HCT116 (cell line): ENCODE data around the gene DCN. TPM values are rescaled to one million over a fixed set of nuclear protein-coding genes. Genes with fewer than 3 reads are reported as not detected.

Experiments used
- ATAC-seq: fragments of 200-7000 bp; cut with Tn5 transposase; 2 replicates; pipeline ENCODE4 v1.9.1; 2020; ENCODE audit warnings: mild to moderate bottlenecking, moderate library complexity
- BruUV-seq: library from RNA; stranded (reverse); fragments of 400-500 nt; replicated peaks from 2 replicates; lab custom pipeline; 2021; lab: Mats Ljungman, UMichigan
- CTCF ChIA-PET: fragments of 300-600 bp; sonication (Branson Sonifier 250); formaldehyde crosslinking; loops from one replicate; lab custom pipeline; 2021; ENCODE audit warnings: antibody characterized with exemption; lab: Charles Lee
- POLR2A ChIA-PET: fragments of 300-600, 350-600 bp; sonication (Branson Sonifier 250); formaldehyde crosslinking; loops from one replicate; lab custom pipeline; 2021; ENCODE audit warnings: antibody characterized with exemption; lab: Charles Lee
- RAD21 ChIA-PET, 2 experiments: fragments of 300-600 bp; sonication (Branson Sonifier 250); formaldehyde crosslinking; loops; one replicate each; lab custom pipeline; 2023; ENCODE audit warnings: low total read pairs in 2 of 2; ENCODE audit not compliant: uncharacterized antibody in 2 of 2, unreplicated experiment in 2 of 2, low non-redundant PET in 1 of 2; lab: Charles Lee
- DNase-seq: peaks from one replicate; pipeline ENCODE4 v3.0.0-alpha.2; 2010; ENCODE audit warnings: low read depth, low spot score
- H2AFZ ChIP-seq: fragments of 200-600 bp; shearing (Covaris generic), sonication (generic); 2 replicates; pipeline ENCODE4 v1.6.1; 2017; ENCODE audit warnings: low read depth, mixed run types, mixed read lengths, antibody characterized with exemption, low read length; ENCODE audit not compliant: poor library complexity, severe bottlenecking
- H3K27ac ChIP-seq: 2 replicates; pipeline ENCODE4 v1.5.1; 2012; ENCODE audit warnings: low read depth, low read length
- H3K27me3 ChIP-seq: fragments of 200-600 bp; sonication (generic); 2 replicates; pipeline ENCODE4 v1.6.1; 2016; ENCODE audit warnings: mixed run types, low read length, mixed read lengths; ENCODE audit not compliant: insufficient read depth
- H3K36me3 ChIP-seq, 2 experiments: fragments of 200-500 bp in 1 of 2; fragments of 200-600 bp in 1 of 2; sonication (Bioruptor generic) in 1 of 2; sonication (generic) in 1 of 2; 2 replicates each; pipeline versions ENCODE4 v1.5.1 to v1.6.1; 2014 to 2016; ENCODE audit warnings: low read length in 2 of 2, inconsistent platforms in 1 of 2, mixed read lengths in 1 of 2, mixed run types in 1 of 2; ENCODE audit not compliant: insufficient read depth in 2 of 2, control insufficient read depth in 1 of 2
- H3K4me1 ChIP-seq, 2 experiments: fragments of 200-600 bp in 1 of 2; sonication (generic) in 1 of 2; 2 replicates each; pipeline versions ENCODE4 v1.5.1 to v1.6.1; 2012 to 2017; ENCODE audit warnings: low read length in 2 of 2, inconsistent platforms in 1 of 2, mild to moderate bottlenecking in 1 of 2, mixed read lengths in 1 of 2, mixed run types in 1 of 2, moderate library complexity in 1 of 2; ENCODE audit not compliant: insufficient read depth in 2 of 2, control insufficient read depth in 1 of 2
- H3K4me2 ChIP-seq: fragments of 200-600 bp; sonication (generic); 2 replicates; pipeline ENCODE4 v1.6.1; 2017; ENCODE audit warnings: mixed run types, low read length, mixed read lengths
- H3K4me3 ChIP-seq, 2 experiments: fragments of 200-600 bp in 1 of 2; sonication (generic) in 1 of 2; replicated peaks in 1 of 2; 2 replicates each; pipeline ENCODE4 v1.5.1; 2011 to 2016; ENCODE audit warnings: low read length in 2 of 2, control low read depth in 1 of 2, low read depth in 1 of 2, mild to moderate bottlenecking in 1 of 2, mixed read lengths in 1 of 2, mixed run types in 1 of 2
- H3K79me2 ChIP-seq: fragments of 200-600 bp; sonication (generic); 2 replicates; pipeline ENCODE4 v1.6.1; 2017; ENCODE audit warnings: mild to moderate bottlenecking, mixed run types, low read length, moderate library complexity, mixed read lengths; ENCODE audit not compliant: insufficient read depth
- H3K9ac ChIP-seq: fragments of 200-600 bp; sonication (generic); 2 replicates; pipeline ENCODE4 v1.6.1; 2016; ENCODE audit warnings: low read length, mixed read lengths
- H3K9me2 ChIP-seq: fragments of 200-600 bp; sonication (generic), shearing (Covaris generic); 2 replicates; pipeline ENCODE4 v1.6.1; 2017; ENCODE audit warnings: mixed run types, mild to moderate bottlenecking, moderate library complexity; ENCODE audit not compliant: insufficient read depth
- H3K9me3 ChIP-seq, 2 experiments: fragments of 200-500 bp in 1 of 2; fragments of 200-600 bp in 1 of 2; sonication (Bioruptor generic) in 1 of 2; sonication (generic) in 1 of 2; 2 replicates each; pipeline ENCODE4 v1.6.1; 2014 to 2017; ENCODE audit warnings: low read length in 2 of 2, mixed read lengths in 2 of 2, inconsistent platforms in 1 of 2, low read depth in 1 of 2, mild to moderate bottlenecking in 1 of 2, mixed run types in 1 of 2, moderate library complexity in 1 of 2; ENCODE audit not compliant: control insufficient read depth in 1 of 2, insufficient read depth in 1 of 2
- H4K20me1 ChIP-seq: fragments of 200-600 bp; sonication (generic), shearing (Covaris generic); 2 replicates; pipeline ENCODE4 v1.6.1; 2017; ENCODE audit warnings: mixed run types, mild to moderate bottlenecking, moderate library complexity; ENCODE audit not compliant: insufficient read depth
- CBX3 ChIP-seq: IDR thresholded peaks from 2 replicates; pipeline ENCODE4 v1.6.1; 2012; ENCODE audit warnings: low read depth
- CEBPB ChIP-seq: IDR thresholded peaks from 2 replicates; pipeline ENCODE4 v1.6.1; 2012; ENCODE audit warnings: low read depth
- EGR1 ChIP-seq: IDR thresholded peaks from 2 replicates; pipeline ENCODE4 v1.6.1; 2012; ENCODE audit warnings: low read depth
- EZH2phosphoT487 ChIP-seq: fragments of 200-600 bp; IDR thresholded peaks from 2 replicates; pipeline ENCODE4 v1.6.1; 2018; ENCODE audit warnings: antibody characterized with exemption, borderline replicate concordance
- FOSL1 ChIP-seq: IDR thresholded peaks from 2 replicates; pipeline ENCODE4 v1.6.1; 2012; ENCODE audit warnings: low read depth
- JUND ChIP-seq: IDR thresholded peaks from 2 replicates; pipeline ENCODE4 v1.6.1; 2012
- POLR2A ChIP-seq: IDR thresholded peaks from 2 replicates; pipeline ENCODE4 v1.7.0; 2011; ENCODE audit warnings: borderline replicate concordance; ENCODE audit not compliant: insufficient read depth, insufficient read length; ENCODE audit errors: extremely low read depth
- POLR2AphosphoS5 ChIP-seq: IDR thresholded peaks from 2 replicates; pipeline ENCODE4 v1.6.1; 2011; ENCODE audit warnings: mild to moderate bottlenecking, low read depth, low read length, moderate library complexity
- RAD21 ChIP-seq: IDR thresholded peaks from 2 replicates; pipeline ENCODE4 v1.6.1; 2012; ENCODE audit warnings: low read depth, mild to moderate bottlenecking
- SIN3A ChIP-seq: IDR thresholded peaks from 2 replicates; pipeline ENCODE4 v1.6.1; 2012; ENCODE audit warnings: low read depth
- SP1 ChIP-seq: IDR thresholded peaks from 2 replicates; pipeline ENCODE4 v1.6.1; 2012; ENCODE audit warnings: low read depth
- SRF ChIP-seq: IDR thresholded peaks from 2 replicates; pipeline ENCODE4 v1.6.1; 2012; ENCODE audit warnings: low read depth
- TCF7L2 ChIP-seq: IDR thresholded peaks from 2 replicates; pipeline ENCODE4 v1.7.0; 2011; ENCODE audit warnings: borderline replicate concordance, inconsistent platforms; ENCODE audit not compliant: insufficient read depth, insufficient read length; ENCODE audit errors: extremely low read depth
- ZFX ChIP-seq: fragments of 450-650 bp; IDR thresholded peaks from 2 replicates; pipeline ENCODE4 v1.6.1; 2017
- ZNF274 ChIP-seq: fragments of 200-500 bp; sonication (Bioruptor generic); IDR thresholded peaks from 2 replicates; pipeline ENCODE4 v1.6.1; 2014; ENCODE audit warnings: mild to moderate bottlenecking, low read depth, low read length, inconsistent platforms
- intact Hi-C: fragments of 100-400 bp; cut with micrococcal nuclease; formaldehyde crosslinking; loops from 2 replicates; pipeline ENCODE4 v1.10.0; 2022
- total RNA-seq: library from RNA; stranded (reverse); gene quantifications from one replicate; pipeline ENCODE4 v1.2.1, GENCODE V29; 2021; ENCODE audit not compliant: unreplicated experiment
- TF ChIP-seq, protein P1 (sequence below): IDR thresholded peaks from 2 replicates; pipeline ENCODE4 v1.6.1; 2012
- TF ChIP-seq, protein P2 (sequence below), 3 experiments: fragments of 200-600 bp in 1 of 3; sonication (generic) in 1 of 3; IDR thresholded peaks in 2 of 3; conservative IDR thresholded peaks in 1 of 3; 2 replicates each; pipeline ENCODE4 v1.5.1; 2012 to 2017; ENCODE audit warnings: low read depth in 2 of 3, low read length in 2 of 3, antibody characterized with exemption in 1 of 3, borderline replicate concordance in 1 of 3, control low read depth in 1 of 3, mild to moderate bottlenecking in 1 of 3, mixed read lengths in 1 of 3, mixed run types in 1 of 3, moderate library complexity in 1 of 3; ENCODE audit not compliant: insufficient read depth in 1 of 3
- TF ChIP-seq, protein P3 (sequence below): IDR thresholded peaks from 2 replicates; pipeline ENCODE4 v1.6.1; 2011; ENCODE audit warnings: mild to moderate bottlenecking, low read length, moderate library complexity; ENCODE audit not compliant: insufficient replicate concordance; ENCODE audit errors: extremely low read depth

The DCN gene
- total RNA-seq, 1 experiment from 2014 or later, result 3.6 TPM

DNA sequence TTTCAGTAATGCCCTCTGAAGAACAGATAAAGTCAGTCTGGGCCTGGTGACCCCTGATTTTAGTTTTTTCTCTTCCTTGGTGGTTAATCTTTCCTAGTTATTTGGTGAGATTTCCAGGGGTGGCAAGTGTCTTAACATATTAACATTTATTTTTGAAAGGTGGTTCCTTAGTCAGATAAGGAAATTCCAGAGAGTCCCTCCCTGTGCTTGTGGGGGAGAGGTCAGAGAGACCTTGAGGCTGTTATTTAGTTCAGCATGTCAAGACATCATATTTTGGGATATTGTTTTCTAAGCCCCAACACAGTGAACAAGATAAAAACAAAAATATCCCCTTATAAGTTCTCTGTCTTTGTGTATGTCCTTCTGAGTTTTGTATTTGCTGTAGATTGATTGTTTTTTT lies 61.8 kb downstream of the DCN start:
- Histone ChIP-seq H3K9me2 (no peaks in the 10 kb centered on the region), H4K20me1 (no peaks in the 10 kb centered on the region), H2AFZ (no peak overlapping the region), H3K9ac (no peak overlapping the region), H3K9me3 (no peaks in the 10 kb centered on the region), H3K79me2 (no peaks in the 10 kb centered on the region), H3K27me3 (no peaks in the 10 kb centered on the region), H3K4me2 (no peak overlapping the region), H3K36me3 (no peaks in the 10 kb centered on the region), H3K27ac (no peak overlapping the region), H3K4me1 (no peaks in the 10 kb centered on the region), H3K4me3 (no peak overlapping the region)
- intact Hi-C loops, result no loop called here
- TF ChIP-seq CEBPB (no peak), POLR2A (no peak), EGR1 (no peak), ZNF274 (no peak), EZH2phosphoT487 (no peak)
- TF ChIP-seq, protein P1, sequence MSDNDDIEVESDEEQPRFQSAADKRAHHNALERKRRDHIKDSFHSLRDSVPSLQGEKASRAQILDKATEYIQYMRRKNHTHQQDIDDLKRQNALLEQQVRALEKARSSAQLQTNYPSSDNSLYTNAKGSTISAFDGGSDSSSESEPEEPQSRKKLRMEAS, result no peak
- TF ChIP-seq, protein P2, sequence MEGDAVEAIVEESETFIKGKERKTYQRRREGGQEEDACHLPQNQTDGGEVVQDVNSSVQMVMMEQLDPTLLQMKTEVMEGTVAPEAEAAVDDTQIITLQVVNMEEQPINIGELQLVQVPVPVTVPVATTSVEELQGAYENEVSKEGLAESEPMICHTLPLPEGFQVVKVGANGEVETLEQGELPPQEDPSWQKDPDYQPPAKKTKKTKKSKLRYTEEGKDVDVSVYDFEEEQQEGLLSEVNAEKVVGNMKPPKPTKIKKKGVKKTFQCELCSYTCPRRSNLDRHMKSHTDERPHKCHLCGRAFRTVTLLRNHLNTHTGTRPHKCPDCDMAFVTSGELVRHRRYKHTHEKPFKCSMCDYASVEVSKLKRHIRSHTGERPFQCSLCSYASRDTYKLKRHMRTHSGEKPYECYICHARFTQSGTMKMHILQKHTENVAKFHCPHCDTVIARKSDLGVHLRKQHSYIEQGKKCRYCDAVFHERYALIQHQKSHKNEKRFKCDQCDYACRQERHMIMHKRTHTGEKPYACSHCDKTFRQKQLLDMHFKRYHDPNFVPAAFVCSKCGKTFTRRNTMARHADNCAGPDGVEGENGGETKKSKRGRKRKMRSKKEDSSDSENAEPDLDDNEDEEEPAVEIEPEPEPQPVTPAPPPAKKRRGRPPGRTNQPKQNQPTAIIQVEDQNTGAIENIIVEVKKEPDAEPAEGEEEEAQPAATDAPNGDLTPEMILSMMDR (IDR thresholded peaks at IDR 0.05 in 2 of 3, conservative IDR thresholded peaks at IDR 0.05 in 1 of 3; ENCODE audit: borderline replicate concordance in 1 of 3, insufficient read depth in 1 of 3, low read depth in 2 of 3, low read length in 2 of 3), result no peak
- ATAC-seq (no peak), DNase-seq (no peak)
- RAD21 ChIA-PET, result no interaction called here
- BruUV-seq, result no TSS peak
- POLR2A ChIA-PET, result no interaction called here
- CTCF ChIA-PET, result interaction anchor here (1.1 kb wide), 1 partner anchor 12 kb away, joined by 3 read pairs; no protein-coding TSS in a partner anchor

DNA sequence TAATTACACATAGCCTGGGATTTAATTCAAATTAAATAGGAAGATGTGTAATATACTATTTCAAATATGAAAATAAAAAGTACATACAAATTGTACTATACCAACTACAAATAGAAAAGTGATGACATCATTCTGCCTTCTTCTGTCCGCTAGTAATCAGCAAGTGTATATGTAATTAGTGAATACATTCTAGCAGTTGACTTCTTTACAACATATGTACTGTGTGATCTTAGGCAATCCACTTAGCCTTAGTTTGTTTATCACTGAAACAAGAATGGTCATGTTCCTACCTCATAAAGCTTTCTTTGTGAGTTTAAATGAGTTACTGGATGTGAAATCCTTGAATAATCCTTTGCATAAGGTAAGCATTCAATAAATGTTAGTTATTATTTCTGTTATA lies 63.5 kb downstream of the DCN start:
- no peak for DNase-seq
- no peak overlapping the region for H3K9ac ChIP-seq
- H3K79me2 ChIP-seq, result no peaks in the 10 kb centered on the region
- intact Hi-C loops, result no loop called here
- no peak overlapping the region for H2AFZ ChIP-seq
- H3K4me3 ChIP-seq, result no peak overlapping the region
- no peak for ATAC-seq
- RAD21 ChIA-PET, result no interaction called here
- H3K27ac ChIP-seq, result no peak overlapping the region
- no peaks in the 10 kb centered on the region for H3K9me3 ChIP-seq
- no peaks in the 10 kb centered on the region for H3K4me1 ChIP-seq
- no peak overlapping the region for H3K4me2 ChIP-seq
- no TSS peak for BruUV-seq
- POLR2A ChIA-PET, result no interaction called here
- no peaks in the 10 kb centered on the region for H3K27me3 ChIP-seq
- H4K20me1 ChIP-seq, result no peaks in the 10 kb centered on the region
- CTCF ChIA-PET, result no interaction called here
- no peaks in the 10 kb centered on the region for H3K36me3 ChIP-seq
- TF ChIP-seq EZH2phosphoT487 (no peak), SIN3A (no peak), EGR1 (no peak), RAD21 (no peak), JUND (no peak), ZNF274 (no peak), CBX3 (no peak), ZFX (no peak), FOSL1 (no peak), SP1 (no peak), TCF7L2 (no peak), SRF (no peak), POLR2AphosphoS5 (no peak)
- TF ChIP-seq, protein P3, sequence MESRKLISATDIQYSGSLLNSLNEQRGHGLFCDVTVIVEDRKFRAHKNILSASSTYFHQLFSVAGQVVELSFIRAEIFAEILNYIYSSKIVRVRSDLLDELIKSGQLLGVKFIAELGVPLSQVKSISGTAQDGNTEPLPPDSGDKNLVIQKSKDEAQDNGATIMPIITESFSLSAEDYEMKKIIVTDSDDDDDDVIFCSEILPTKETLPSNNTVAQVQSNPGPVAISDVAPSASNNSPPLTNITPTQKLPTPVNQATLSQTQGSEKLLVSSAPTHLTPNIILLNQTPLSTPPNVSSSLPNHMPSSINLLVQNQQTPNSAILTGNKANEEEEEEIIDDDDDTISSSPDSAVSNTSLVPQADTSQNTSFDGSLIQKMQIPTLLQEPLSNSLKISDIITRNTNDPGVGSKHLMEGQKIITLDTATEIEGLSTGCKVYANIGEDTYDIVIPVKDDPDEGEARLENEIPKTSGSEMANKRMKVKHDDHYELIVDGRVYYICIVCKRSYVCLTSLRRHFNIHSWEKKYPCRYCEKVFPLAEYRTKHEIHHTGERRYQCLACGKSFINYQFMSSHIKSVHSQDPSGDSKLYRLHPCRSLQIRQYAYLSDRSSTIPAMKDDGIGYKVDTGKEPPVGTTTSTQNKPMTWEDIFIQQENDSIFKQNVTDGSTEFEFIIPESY, result no peak
- H3K9me2 ChIP-seq, result no peaks in the 10 kb centered on the region
